Thyroid gland (tissue), 4 donors: ENCODE data around the gene DPP10. TPM values are rescaled to one million over a fixed set of nuclear protein-coding genes. Genes with fewer than 3 reads are reported as not detected.

Source experiments
- DNase-seq, 2 donors: peaks; one replicate each; pipeline ENCODE4 v3.0.0-alpha.2; 2019
- H3K27ac ChIP-seq, 3 donors: fragments of 200-600 bp; sonication (generic); 1 replicate in 2 of 3; 2 replicates in 1 of 3; pipeline ENCODE4 v1.5.1; 2016 to 2019; ENCODE audit warnings: mild to moderate bottlenecking in 1 of 3, moderate library complexity in 1 of 3
- H3K27me3 ChIP-seq: fragments of 200-600 bp; sonication (generic); one replicate; pipeline ENCODE4 v1.5.1; 2019
- H3K36me3 ChIP-seq, 2 donors: fragments of 200-600 bp; sonication (generic); one replicate each; pipeline ENCODE4 v1.5.1; 2016 to 2019
- H3K4me1 ChIP-seq, 2 donors: fragments of 200-600 bp; sonication (generic); one replicate each; pipeline ENCODE4 v1.5.1; 2017 to 2019
- H3K4me3 ChIP-seq, 3 donors: fragments of 200-600 bp; sonication (generic); replicated peaks in 1 of 3; 1 replicate in 2 of 3; 2 replicates in 1 of 3; pipeline ENCODE4 v1.5.1; 2016; ENCODE audit warnings: mild to moderate bottlenecking in 1 of 3
- H3K9me3 ChIP-seq: fragments of 200-600 bp; sonication (generic); one replicate; pipeline ENCODE4 v1.5.1; 2017
- POLR2A ChIP-seq, 2 donors: fragments of 450-650 bp; IDR thresholded peaks; one replicate each; pipeline ENCODE4 v1.6.1; 2017; ENCODE audit warnings: antibody characterized with exemption in 2 of 2, mild to moderate bottlenecking in 2 of 2, moderate library complexity in 1 of 2
- WGBS, 2 donors: methylation state at CpG; one replicate each; pipeline ENCODE4 v1.1.5; 2017; 5-methylcytosine and 5-hydroxymethylcytosine counted together
- intact Hi-C: fragments of 100-400 bp; cut with DNase I; formaldehyde crosslinking; loops from one replicate; pipeline ENCODE4 v1.15.1; 2023
- total RNA-seq, 4 donors: library from RNA; depleted of rRNA; stranded (reverse); fragments of >200 nt; gene quantifications; one replicate each; pipeline ENCODE4 v1.2.3, GENCODE V29; 2016
- TF ChIP-seq, protein P1 (sequence below), 6 experiments: fragments of 200-600 bp in 3 of 6; fragments of 450-650 bp in 3 of 6; sonication (generic) in 3 of 6; IDR thresholded peaks; one replicate each; pipeline ENCODE4 v1.5.1; 2016 to 2019; ENCODE audit warnings: antibody characterized with exemption in 6 of 6, mild to moderate bottlenecking in 2 of 6, inconsistent platforms in 1 of 6, moderate library complexity in 1 of 6

The DPP10 gene
- total RNA-seq, 4 donors from 2014 or later, result 0.63 to 1.3 TPM; not detected in 2

DNA sequence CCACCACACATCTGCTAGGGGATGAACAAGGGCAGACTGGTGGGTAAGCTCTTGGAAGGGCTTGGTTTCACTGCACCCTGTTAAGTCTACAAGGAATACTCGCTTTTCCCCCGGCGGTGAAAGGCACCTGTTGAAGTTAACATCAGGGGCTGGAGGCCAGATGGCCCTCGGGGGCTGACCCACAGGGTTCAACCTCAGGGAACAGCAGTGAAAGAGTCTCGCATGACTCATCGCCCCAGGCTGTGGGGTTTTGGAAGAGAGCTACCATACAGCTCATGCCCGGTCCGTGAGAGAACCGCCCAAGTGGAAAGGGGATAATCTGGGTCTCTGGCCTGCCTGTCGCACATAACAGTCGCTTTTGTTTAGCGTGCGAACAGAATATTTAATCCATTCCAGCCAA, 748.0 kb downstream of the DPP10 start:
- Histone ChIP-seq H3K9me3 (no peaks in the 10 kb centered on the region), H3K27me3 (no peaks in the 10 kb centered on the region), H3K27ac (no peak overlapping the region), H3K36me3 (no peaks in the 10 kb centered on the region), H3K4me1 (no peaks in the 10 kb centered on the region), H3K4me3 (no peak overlapping the region)
- DNase-seq, result no peak
- TF ChIP-seq POLR2A (IDR thresholded peaks at IDR 0.05), result no peak
- intact Hi-C loops, result no loop called here
- 93 to 96% methylated on average over 13 of the region's 13 CpGs for WGBS, 2 donors

DNA sequence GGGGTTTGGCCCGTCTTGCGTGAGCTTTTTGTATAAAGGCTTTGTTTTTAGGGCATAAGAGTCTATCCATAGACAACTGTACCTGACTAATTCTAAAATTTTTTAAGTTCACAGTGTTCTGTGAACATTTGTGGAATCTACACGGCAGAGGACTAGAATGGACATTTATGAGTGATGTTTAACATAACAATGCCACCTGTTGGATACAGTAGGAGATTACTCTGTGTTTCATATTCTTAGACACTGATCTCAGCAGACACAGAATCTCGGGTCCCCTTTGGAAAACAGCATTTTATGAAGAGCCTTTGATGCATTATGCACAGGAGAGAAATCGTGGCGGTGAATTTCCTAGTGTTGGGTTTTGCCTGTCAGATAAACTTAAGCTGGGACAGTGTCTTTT, 752.2 kb downstream of the DPP10 start:
- intact Hi-C loops, result no loop called here
- DNase-seq, result no peak
- Histone ChIP-seq H3K9me3 (no peaks in the 10 kb centered on the region), H3K4me1 (no peaks in the 10 kb centered on the region), H3K36me3 (no peaks in the 10 kb centered on the region), H3K4me3 (no peak overlapping the region), H3K27me3 (no peaks in the 10 kb centered on the region), H3K27ac (no peak overlapping the region)
- WGBS, 2 donors, result 85 to 89% methylated on average over 6 of the region's 6 CpGs
- TF ChIP-seq, protein P1, sequence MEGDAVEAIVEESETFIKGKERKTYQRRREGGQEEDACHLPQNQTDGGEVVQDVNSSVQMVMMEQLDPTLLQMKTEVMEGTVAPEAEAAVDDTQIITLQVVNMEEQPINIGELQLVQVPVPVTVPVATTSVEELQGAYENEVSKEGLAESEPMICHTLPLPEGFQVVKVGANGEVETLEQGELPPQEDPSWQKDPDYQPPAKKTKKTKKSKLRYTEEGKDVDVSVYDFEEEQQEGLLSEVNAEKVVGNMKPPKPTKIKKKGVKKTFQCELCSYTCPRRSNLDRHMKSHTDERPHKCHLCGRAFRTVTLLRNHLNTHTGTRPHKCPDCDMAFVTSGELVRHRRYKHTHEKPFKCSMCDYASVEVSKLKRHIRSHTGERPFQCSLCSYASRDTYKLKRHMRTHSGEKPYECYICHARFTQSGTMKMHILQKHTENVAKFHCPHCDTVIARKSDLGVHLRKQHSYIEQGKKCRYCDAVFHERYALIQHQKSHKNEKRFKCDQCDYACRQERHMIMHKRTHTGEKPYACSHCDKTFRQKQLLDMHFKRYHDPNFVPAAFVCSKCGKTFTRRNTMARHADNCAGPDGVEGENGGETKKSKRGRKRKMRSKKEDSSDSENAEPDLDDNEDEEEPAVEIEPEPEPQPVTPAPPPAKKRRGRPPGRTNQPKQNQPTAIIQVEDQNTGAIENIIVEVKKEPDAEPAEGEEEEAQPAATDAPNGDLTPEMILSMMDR (IDR thresholded peaks at IDR 0.05), result no peak
- no peak for TF ChIP-seq POLR2A (IDR thresholded peaks at IDR 0.05)

DNA sequence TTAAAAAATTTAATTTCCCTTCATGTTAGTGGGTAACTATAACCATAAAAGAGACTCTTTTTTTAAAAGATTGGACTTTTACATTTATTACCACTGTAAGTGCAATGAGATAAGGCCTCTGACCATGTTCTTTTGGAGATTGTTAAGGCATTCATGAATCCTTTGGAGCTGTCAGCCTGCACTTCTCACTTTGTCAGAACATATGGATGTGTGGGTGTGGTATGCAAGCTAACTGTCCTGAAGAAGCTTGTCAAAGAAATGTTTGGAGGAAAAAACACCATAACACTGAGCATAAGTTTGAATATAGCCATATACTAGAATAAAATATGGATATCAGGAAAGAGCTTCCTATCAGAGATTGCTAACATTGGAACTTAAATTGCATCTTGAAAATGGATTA, 754.1 kb downstream of the DPP10 start:
- H3K27ac ChIP-seq, result no peak overlapping the region
- no peaks in the 10 kb centered on the region for H3K36me3 ChIP-seq
- H3K4me3 ChIP-seq, result no peak overlapping the region
- H3K9me3 ChIP-seq, result no peaks in the 10 kb centered on the region
- intact Hi-C loops, result no loop called here
- no peaks in the 10 kb centered on the region for H3K27me3 ChIP-seq
- no peak for DNase-seq
- TF ChIP-seq POLR2A (IDR thresholded peaks at IDR 0.05), result no peak
- TF ChIP-seq, protein P1 (IDR thresholded peaks at IDR 0.05), result no peak
- no peaks in the 10 kb centered on the region for H3K4me1 ChIP-seq

DNA sequence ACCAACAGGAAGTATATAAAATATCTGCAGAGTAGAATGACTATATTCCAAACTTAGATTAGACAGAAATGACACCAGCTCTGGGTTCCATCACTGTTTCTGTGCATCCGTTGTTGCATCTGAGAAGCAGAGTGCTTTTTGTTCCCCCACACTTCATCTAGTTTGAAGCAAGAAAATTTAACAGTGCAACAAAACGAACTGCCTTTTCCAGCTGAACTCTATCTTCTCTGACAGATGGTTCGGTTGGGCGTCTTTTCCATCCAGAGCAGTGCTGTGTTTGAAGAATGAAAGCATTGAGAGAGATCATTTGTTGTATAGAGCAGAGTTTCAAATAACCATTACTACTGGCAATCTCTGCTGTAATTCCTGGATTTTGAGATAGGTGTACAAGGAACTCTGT, 757.5 kb downstream of the DPP10 start:
- intact Hi-C loops, result no loop called here
- no peak for DNase-seq
- H3K4me3 ChIP-seq, result no peak overlapping the region
- 68 to 78% methylated on average over 4 of the region's 4 CpGs for WGBS, 2 donors
- H3K27ac ChIP-seq, result no peak overlapping the region
- H3K9me3 ChIP-seq, result no peaks in the 10 kb centered on the region
- TF ChIP-seq, protein P1 (IDR thresholded peaks at IDR 0.05), result no peak
- no peak for TF ChIP-seq POLR2A (IDR thresholded peaks at IDR 0.05)
- H3K36me3 ChIP-seq, result no peaks in the 10 kb centered on the region
- no peaks in the 10 kb centered on the region for H3K4me1 ChIP-seq
- H3K27me3 ChIP-seq, result no peaks in the 10 kb centered on the region

DNA sequence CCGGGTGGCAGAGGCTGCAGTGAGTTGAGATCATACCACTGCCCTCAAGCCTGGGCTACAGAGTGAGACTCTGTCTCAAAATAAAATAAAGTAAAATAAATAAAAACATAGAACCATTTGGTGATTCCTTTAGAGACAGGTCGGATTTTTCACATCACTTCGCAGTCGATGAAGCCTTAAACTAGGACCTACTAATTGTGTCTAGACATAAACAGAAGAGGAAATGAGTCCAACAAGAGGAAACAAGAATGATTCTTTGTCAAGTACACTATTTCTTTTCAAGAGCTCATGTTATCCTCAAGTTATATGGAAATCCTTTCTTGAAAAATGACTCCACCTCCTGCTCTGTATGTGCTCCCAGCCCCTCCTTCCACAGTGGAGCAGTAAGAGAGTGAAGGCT, 758.9 kb downstream of the DPP10 start:
- no peaks in the 10 kb centered on the region for H3K36me3 ChIP-seq
- no peak for DNase-seq
- no peaks in the 10 kb centered on the region for H3K4me1 ChIP-seq
- H3K9me3 ChIP-seq, result no peaks in the 10 kb centered on the region
- no peaks in the 10 kb centered on the region for H3K27me3 ChIP-seq
- WGBS, 2 donors, result 93 to 94% methylated on average over 4 of the region's 4 CpGs
- no peak for TF ChIP-seq POLR2A (IDR thresholded peaks at IDR 0.05)
- TF ChIP-seq, protein P1 (IDR thresholded peaks at IDR 0.05), result no peak
- H3K4me3 ChIP-seq, result no peak overlapping the region
- no peak overlapping the region for H3K27ac ChIP-seq
- intact Hi-C loops, result no loop called here
